H1 (cell line): ENCODE data around the gene BMERB1. TPM values are rescaled to one million over a fixed set of nuclear protein-coding genes. Genes with fewer than 3 reads are reported as not detected.

Source experiments
- CHD2 ChIP-seq: IDR thresholded peaks from 2 replicates; pipeline ENCODE4 v1.6.1; 2012; ENCODE audit warnings: low read length, improper control_type of control experiment
- CREB1 ChIP-seq: IDR thresholded peaks from 2 replicates; pipeline ENCODE4 v1.6.1; 2012; ENCODE audit warnings: inconsistent platforms
- CTBP2 ChIP-seq: IDR thresholded peaks from 2 replicates; pipeline ENCODE4 v1.7.0; 2011; ENCODE audit warnings: borderline replicate concordance, mild to moderate bottlenecking, moderate library complexity, mixed read lengths, low read length; ENCODE audit not compliant: insufficient read depth, insufficient read length
- EP300 ChIP-seq, 2 experiments: IDR thresholded peaks; 1 replicate in 1 of 2; 2 replicates in 1 of 2; pipeline ENCODE4 v1.6.1; 2011 to 2012; ENCODE audit warnings: low read depth in 2 of 2, low read length in 2 of 2, mild to moderate bottlenecking in 2 of 2, borderline replicate concordance in 1 of 2, inconsistent platforms in 1 of 2, moderate library complexity in 1 of 2
- GTF2F1 ChIP-seq: IDR thresholded peaks from 2 replicates; pipeline ENCODE4 v1.6.1; 2012; ENCODE audit warnings: low read depth, low read length, improper control_type of control experiment, borderline replicate concordance
- HDAC2 ChIP-seq, 2 experiments: fragments of 300-600 bp in 1 of 2; sonication (generic) in 1 of 2; IDR thresholded peaks; 2 replicates each; pipeline ENCODE4 v1.6.1; 2011 to 2012; ENCODE audit warnings: low read depth in 2 of 2, low read length in 2 of 2, mild to moderate bottlenecking in 2 of 2, moderate library complexity in 2 of 2, borderline replicate concordance in 1 of 2, inconsistent platforms in 1 of 2
- HDAC6 ChIP-seq: IDR thresholded peaks from one replicate; pipeline ENCODE4 v1.7.1; 2012; ENCODE audit warnings: low read depth, mild to moderate bottlenecking, inconsistent platforms, low read length, moderate library complexity
- JUND ChIP-seq: IDR thresholded peaks from 2 replicates; pipeline ENCODE4 v1.6.1; 2011; ENCODE audit warnings: mild to moderate bottlenecking, improper control_type of control experiment, low read length
- KDM1A ChIP-seq: fragments of 200-600, 300-600 bp; sonication (generic); IDR thresholded peaks from 2 replicates; pipeline ENCODE4 v1.7.1; 2016; ENCODE audit warnings: mild to moderate bottlenecking, low read length, borderline replicate concordance
- KDM5A ChIP-seq: fragments of 200-600 bp; IDR thresholded peaks from 2 replicates; pipeline ENCODE4 v1.7.1; 2012; ENCODE audit warnings: mild to moderate bottlenecking, low read length, inconsistent platforms, mixed read lengths
- POLR2AphosphoS5 ChIP-seq: IDR thresholded peaks from 2 replicates; pipeline ENCODE4 v1.6.1; 2011; ENCODE audit warnings: low read depth, low read length
- RAD21 ChIP-seq, 2 experiments: IDR thresholded peaks in 1 of 2; conservative IDR thresholded peaks in 1 of 2; 2 replicates each; pipeline ENCODE4 v1.6.1; 2011; ENCODE audit warnings: low read depth in 2 of 2, low read length in 2 of 2, improper control_type of control experiment in 1 of 2, inconsistent platforms in 1 of 2, mild to moderate bottlenecking in 1 of 2, moderate library complexity in 1 of 2
- SP1 ChIP-seq: IDR thresholded peaks from 2 replicates; pipeline ENCODE4 v1.6.1; 2011; ENCODE audit warnings: low read depth, low read length
- SUZ12 ChIP-seq: fragments of 200-600 bp; sonication (generic); IDR thresholded peaks from 2 replicates; pipeline ENCODE4 v1.6.1; 2012; ENCODE audit warnings: mild to moderate bottlenecking, inconsistent platforms, low read length, moderate library complexity, mixed read lengths
- TAF1 ChIP-seq: IDR thresholded peaks from 2 replicates; pipeline ENCODE4 v1.6.1; 2011; ENCODE audit warnings: mild to moderate bottlenecking, low read depth, low read length
- TBP ChIP-seq: IDR thresholded peaks from 2 replicates; pipeline ENCODE4 v1.6.1; 2011; ENCODE audit warnings: low read depth, low read length, improper control_type of control experiment
- YY1 ChIP-seq: IDR thresholded peaks from 2 replicates; pipeline ENCODE4 v1.6.1; 2011; ENCODE audit warnings: low read depth, mild to moderate bottlenecking, low read length
- polyA plus RNA-seq, 7 experiments: library from polyadenylated mRNA; depleted of rRNA in 3 of 7; stranded (reverse) in 5 of 7; unstranded in 2 of 7; fragments of >200 nt in 5 of 7; fragments of 200-250 nt in 2 of 7; gene quantifications; 1 replicate in 5 of 7; 2 replicates in 1 of 7; 4 replicates in 1 of 7; pipeline versions ENCODE4 v1.2.1 to v1.2.3, GENCODE V29; 2011 to 2013; ENCODE audit warnings: missing spikeins in 2 of 7, mixed read lengths in 2 of 7
- total RNA-seq: library from RNA; stranded (reverse); fragmentation: NEBNext Ultra II Directional; extraction: Animal tissue kit (Norgen Biotek cat#: 25700); gene quantifications from 2 replicates; pipeline ENCODE4 v1.2.1, GENCODE V29; 2021
- TF ChIP-seq, protein P1 (sequence below), 3 experiments: IDR thresholded peaks; 1 replicate in 2 of 3; 2 replicates in 1 of 3; pipeline versions ENCODE4 v1.5.1 to v1.6.1; 2011; ENCODE audit warnings: low read length in 3 of 3, mild to moderate bottlenecking in 3 of 3, inconsistent platforms in 2 of 3, low read depth in 1 of 3, moderate library complexity in 1 of 3; ENCODE audit not compliant: insufficient read depth in 1 of 3; ENCODE audit errors: control extremely low read depth in 1 of 3
- TF ChIP-seq, protein P2 (sequence below): IDR thresholded peaks from 2 replicates; pipeline ENCODE4 v1.6.1; 2011; ENCODE audit warnings: low read length, improper control_type of control experiment
- TF ChIP-seq, protein P3 (sequence below): IDR thresholded peaks from 2 replicates; pipeline ENCODE4 v1.6.1; 2012; ENCODE audit warnings: inconsistent platforms

Gene BMERB1
- total and polyA plus RNA-seq, 2 of the 8 experiments (the other 6 are each of a cell fraction or from before 2014, with no cell fraction given): 23.5 to 27.1 TPM

DNA sequence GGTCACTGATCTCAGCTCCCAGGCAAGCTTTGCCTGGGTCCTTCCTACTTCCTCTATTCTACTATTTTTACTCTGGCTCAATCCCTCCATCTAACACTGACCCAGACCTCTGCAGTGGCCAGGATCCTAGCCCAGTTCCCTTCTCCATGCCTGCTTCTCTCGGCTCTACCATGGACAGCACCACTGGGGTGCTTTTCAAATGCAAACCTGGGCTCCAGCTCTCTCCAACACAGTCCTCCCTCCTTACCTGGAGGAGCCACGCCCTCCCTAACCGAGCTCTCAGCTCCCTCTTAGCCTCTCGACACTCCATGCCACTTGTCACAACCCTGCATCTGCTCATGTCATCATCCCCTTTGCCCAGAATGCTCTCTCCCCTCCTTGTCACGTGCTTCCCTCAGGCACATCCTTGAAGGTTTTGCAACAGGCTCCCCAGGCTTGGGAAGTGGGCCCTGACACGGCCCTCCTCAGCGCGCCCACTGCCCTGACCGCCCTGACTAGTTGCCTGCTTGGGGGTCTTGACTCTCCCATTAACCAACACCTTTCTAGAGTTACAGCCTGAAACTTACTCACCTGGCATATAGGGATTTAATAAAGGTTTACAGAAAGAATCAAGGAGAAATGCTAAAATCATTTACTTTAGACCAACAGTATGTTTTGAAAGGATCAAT lies 167.0 kb downstream of the BMERB1 start (continued):
- TF ChIP-seq, protein P1, sequence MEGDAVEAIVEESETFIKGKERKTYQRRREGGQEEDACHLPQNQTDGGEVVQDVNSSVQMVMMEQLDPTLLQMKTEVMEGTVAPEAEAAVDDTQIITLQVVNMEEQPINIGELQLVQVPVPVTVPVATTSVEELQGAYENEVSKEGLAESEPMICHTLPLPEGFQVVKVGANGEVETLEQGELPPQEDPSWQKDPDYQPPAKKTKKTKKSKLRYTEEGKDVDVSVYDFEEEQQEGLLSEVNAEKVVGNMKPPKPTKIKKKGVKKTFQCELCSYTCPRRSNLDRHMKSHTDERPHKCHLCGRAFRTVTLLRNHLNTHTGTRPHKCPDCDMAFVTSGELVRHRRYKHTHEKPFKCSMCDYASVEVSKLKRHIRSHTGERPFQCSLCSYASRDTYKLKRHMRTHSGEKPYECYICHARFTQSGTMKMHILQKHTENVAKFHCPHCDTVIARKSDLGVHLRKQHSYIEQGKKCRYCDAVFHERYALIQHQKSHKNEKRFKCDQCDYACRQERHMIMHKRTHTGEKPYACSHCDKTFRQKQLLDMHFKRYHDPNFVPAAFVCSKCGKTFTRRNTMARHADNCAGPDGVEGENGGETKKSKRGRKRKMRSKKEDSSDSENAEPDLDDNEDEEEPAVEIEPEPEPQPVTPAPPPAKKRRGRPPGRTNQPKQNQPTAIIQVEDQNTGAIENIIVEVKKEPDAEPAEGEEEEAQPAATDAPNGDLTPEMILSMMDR (IDR thresholded peaks at IDR 0.05; ENCODE audit: control extremely low read depth in 1 of 3, insufficient read depth in 1 of 3, low read depth in 1 of 3, low read length in 3 of 3): no peak
- no peak for TF ChIP-seq TAF1
- no peak for TF ChIP-seq GTF2F1
- TF ChIP-seq HDAC2 (IDR thresholded peaks at IDR 0.05; ENCODE audit: borderline replicate concordance in 1 of 2, low read depth in 2 of 2, low read length in 2 of 2): peak in 1 of 2 experiments; percentile 32; a peak in 1 of 4 replicates
- TF ChIP-seq JUND: no peak
- TF ChIP-seq, protein P2, sequence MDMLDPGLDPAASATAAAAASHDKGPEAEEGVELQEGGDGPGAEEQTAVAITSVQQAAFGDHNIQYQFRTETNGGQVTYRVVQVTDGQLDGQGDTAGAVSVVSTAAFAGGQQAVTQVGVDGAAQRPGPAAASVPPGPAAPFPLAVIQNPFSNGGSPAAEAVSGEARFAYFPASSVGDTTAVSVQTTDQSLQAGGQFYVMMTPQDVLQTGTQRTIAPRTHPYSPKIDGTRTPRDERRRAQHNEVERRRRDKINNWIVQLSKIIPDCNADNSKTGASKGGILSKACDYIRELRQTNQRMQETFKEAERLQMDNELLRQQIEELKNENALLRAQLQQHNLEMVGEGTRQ: no peak
- no peak for TF ChIP-seq EP300 (IDR thresholded peaks at IDR 0.05; ENCODE audit: borderline replicate concordance in 1 of 2, low read depth in 2 of 2, low read length in 2 of 2)
- TF ChIP-seq KDM1A: no peak
- TF ChIP-seq, protein P3, sequence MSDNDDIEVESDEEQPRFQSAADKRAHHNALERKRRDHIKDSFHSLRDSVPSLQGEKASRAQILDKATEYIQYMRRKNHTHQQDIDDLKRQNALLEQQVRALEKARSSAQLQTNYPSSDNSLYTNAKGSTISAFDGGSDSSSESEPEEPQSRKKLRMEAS: peak; percentile 21; the same call in 1 of the 2 replicates
- TF ChIP-seq TBP: no peak
- 0 out of 2 replicates have a peak, but pooled peaks have one; percentile 34 for TF ChIP-seq YY1
- no peak for TF ChIP-seq SUZ12
- no peak for TF ChIP-seq KDM5A
- TF ChIP-seq POLR2AphosphoS5: no peak
- peak; percentile 11 to 27; a peak in 1 of 4 replicates for TF ChIP-seq RAD21 (IDR thresholded peaks at IDR 0.05 in 1 of 2, conservative IDR thresholded peaks at IDR 0.05 in 1 of 2; ENCODE audit: low read depth in 2 of 2, low read length in 2 of 2)
- TF ChIP-seq SP1: no peak
- no peak for TF ChIP-seq CTBP2
- no peak for TF ChIP-seq CREB1
- no peak for TF ChIP-seq CHD2
- TF ChIP-seq HDAC6: no peak
